ENCODE measurements around the gene CNKSR2.

Gene CNKSR2

DNA sequence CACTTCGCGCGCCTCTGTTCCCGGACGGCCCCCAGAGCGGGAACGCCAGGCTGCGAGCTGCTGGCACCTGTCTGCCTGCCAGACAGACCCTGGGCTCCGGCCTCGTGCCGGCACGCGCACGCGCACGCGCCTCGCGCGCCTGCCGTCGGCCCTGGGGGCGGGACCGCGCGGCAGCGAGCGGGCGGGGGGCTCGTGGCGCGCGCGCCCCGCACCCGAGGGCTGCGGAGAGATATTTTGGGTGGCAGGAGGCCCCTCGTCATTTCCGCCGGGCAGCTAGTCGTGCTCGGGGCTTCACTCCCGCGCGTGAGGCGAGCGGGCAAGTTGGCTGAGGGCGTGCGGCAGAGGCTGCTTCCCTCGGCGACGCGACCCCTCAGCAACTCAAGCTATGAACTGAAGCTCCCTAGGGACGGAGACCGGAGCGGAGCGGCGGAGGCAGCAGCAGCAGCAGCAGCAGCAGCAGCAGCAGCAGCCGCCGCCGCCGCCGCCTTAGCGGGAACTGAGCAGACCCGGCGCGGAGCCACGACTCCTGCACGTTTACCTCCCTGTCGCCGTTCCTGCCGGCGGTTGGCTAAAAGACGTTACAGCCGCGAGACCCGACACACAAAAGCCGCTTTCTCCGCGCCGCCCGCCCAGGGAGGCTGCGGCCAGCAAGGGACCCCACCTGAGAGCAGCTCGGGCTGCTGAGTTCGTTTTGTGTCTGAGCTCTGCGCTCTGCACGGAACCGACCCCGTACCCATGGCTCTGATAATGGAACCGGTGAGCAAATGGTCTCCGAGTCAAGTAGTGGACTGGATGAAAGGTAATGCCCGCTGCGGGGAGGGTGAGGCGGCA lies at the start of gene CNKSR2:
TSS of gene CNKSR2 (plus strand) at position 256 of the 831 bp plus-strand sequence. CDS start at position 736, 480 bp downstream.
- peak; percentile 72 for DNase-seq

DNA sequence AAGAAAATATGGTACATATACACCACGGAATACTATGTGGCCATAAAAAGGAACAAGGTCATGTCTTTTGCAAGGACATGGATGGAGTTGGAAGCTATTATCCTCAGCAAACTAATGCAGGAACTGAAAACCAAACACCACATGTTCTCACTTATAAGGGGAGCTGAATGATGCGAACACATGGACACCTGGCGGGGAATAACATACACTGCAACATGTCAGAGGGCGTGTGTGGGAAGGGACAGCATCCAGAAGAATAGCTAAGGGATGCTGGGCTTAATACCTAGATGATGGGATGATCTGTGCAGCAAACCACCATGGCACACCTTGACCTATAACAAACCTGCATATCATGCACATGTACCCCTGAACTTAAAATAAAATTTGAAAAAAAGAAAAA lies 19.5 kb upstream of the CNKSR2 start:
- DNase-seq: no peak

DNA sequence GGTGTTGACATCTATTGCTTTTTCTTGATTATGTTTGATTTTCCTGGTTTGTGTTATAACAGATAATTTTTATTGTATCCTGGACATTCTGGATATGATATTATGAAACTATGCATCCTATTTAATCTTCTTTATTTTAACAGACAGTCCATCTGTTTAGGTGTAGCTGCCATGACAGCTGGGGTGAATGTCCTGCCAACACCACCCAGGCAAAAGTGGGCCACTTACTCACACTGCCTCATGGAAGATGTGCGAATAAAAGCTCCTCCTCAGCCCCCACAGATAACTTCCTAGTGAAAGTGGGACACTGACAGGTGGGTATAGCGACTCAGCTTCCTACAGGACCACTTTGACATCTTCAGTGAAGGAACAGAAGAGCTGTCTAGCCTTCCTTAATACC lies 18.4 kb upstream of the CNKSR2 start:
- DNase-seq: no peak

- DNase-seq: no peak
These were observed 4.6 kb upstream of the CNKSR2 start for GRCh38 chrX:21369613-21370012.

DNA sequence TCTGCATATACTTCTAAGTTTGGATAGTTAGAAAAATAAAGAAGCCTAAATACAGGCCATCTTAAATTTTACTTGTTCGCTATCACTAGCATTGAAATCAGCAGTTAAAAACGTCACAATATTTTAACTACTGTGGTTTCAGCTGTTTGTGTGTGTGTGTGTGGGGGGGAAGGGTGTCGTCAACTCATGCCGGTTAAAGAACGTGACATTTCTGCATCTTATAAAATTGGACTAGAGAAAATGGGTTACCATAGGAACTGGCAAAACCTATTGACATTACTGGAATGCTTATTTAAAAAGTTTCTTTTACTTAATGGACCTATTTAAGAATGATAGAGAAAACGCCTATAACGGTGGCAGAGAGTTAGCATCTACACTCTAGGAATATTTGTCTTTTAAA lies 1.2 kb upstream of the CNKSR2 start:
- no peak for DNase-seq

- DNase-seq: peak; percentile 26
These were observed 518 bp upstream of the CNKSR2 start for GRCh38 chrX:21373637-21374162.

GRCh38 chrX:21374994-21375707 lies 933 bp downstream of the CNKSR2 start:
- no peak for DNase-seq

GRCh38 chrX:21375708-21376009 lies 1.4 kb downstream of the CNKSR2 start:
- no peak for DNase-seq

- no peak for DNase-seq
These were observed 2.4 kb downstream of the CNKSR2 start for GRCh38 chrX:21376636-21377035.

- no peak for DNase-seq
These were observed 5.8 kb downstream of the CNKSR2 start for GRCh38 chrX:21379991-21380390.

GRCh38 chrX:21382715-21383114 lies 8.5 kb downstream of the CNKSR2 start:
- peak; percentile 5 for DNase-seq

GRCh38 chrX:21383546-21383945 lies 9.3 kb downstream of the CNKSR2 start:
- no peak for DNase-seq

- no peak for DNase-seq
These were observed 10.0 kb downstream of the CNKSR2 start for GRCh38 chrX:21384178-21384577.

- no peak for DNase-seq
These were observed 20.6 kb downstream of the CNKSR2 start for GRCh38 chrX:21394792-21395191.

- DNase-seq: no peak
These were observed 24.2 kb downstream of the CNKSR2 start for GRCh38 chrX:21398426-21398825.

DNA sequence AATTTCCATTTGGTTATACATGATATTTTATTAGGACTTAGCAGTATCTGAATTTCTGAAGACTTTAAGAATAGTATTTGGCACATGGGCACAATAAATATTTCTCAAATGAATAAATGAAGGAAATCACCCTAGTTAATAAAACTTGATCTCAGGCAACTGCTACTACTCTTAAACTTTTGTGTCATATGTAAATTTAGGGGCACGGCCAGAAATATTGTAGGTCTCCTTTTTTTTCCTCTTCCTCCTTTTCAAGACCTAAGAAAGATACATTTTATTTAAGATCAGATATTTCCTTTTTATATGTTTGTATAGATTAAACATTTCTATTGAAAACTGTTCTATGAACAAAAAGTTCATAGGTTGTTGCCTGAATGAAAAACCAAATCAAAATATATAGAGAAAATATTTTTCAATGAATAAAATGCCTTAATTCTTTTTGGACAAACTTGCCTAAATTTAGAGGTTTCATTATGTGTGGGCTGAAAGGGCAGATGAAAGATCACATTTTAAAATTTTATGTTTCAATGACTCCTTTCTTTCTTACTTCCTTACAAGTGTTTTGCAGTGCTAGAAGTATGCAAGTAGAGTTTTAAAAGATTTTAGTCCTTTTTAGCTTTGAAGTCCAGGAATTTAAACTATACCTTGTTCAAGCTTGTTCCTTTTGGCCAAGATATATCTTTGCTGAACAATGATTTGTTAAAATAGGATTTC lies 26.3 kb downstream of the CNKSR2 start:
- no peak for DNase-seq

DNA sequence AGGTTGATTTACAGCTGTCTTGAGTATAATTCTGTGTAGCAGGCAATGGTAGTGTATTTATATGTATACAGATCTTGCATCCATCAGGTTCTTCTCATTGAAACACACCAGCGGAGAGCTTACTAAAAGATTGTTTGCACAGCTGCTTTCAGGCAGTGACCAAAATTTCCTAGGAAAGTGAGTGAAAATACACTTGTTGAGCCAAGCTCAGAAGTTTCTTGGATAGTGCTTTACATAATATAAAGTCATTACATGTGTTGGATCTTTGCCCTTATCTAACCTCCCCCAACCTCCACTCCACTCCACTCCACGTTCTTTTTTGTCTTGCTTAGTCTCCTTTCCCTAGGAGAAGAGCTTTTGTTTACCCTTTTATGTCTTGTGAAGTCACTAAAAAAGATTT lies 34.1 kb downstream of the CNKSR2 start:
- no peak for DNase-seq

DNA sequence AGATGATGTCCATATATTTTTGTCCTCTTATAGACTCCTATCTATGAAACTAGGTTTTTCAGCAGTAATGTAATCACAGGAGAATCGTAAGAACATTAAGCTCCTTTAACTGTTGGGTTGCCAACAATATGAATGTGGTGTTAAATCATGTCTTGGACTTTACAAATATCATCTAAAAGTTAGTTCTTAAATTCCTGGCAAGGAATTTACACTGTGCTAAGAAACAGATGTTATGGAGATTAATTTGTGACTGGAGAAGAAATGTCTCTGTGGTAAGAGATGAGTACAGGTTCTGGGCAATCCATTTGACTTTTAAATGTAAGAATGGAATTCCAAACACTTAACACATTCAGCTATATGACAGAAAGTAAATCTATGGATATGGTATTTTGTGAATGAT lies 34.6 kb downstream of the CNKSR2 start:
- no peak for DNase-seq

DNA sequence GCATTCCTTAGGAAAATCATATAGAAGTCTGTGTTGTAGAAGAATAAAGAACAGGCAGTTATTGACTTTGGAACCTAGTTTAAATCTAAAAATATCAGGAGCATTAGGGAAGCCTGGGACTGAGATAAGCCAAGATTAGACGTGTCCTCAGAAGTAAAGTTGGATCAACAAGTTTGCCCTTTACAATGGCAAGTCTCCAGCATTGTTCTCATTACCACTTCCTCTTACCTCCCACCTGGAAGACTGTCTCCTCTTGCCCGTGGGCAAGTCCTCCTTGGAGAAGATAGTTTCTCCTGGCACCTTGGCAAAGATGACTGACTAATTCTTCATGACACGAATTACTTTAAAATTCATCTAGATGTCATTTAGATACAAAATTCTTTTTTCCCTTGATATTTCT lies 37.8 kb downstream of the CNKSR2 start:
- no peak for DNase-seq

DNA sequence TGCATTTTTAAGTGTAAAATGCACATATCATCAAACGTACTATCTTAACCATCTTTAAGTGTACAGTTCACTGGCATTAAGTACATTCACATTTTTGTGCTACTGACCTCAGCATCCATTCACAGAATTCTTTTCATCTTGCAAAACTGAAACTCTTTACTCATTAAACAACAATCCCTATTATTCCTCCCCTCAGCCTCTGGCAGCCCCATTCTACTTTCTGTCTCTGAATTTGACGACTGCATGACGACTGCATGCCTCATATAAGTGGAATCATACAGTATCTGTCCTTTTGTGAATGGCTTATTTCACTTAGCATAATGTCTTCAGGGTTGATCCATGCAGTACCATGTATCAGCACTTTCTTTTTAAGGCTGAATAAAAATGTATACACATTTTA lies 38.7 kb downstream of the CNKSR2 start:
- no peak for DNase-seq

GRCh38 chrX:21427086-21427485 lies 52.9 kb downstream of the CNKSR2 start:
- DNase-seq: no peak

DNA sequence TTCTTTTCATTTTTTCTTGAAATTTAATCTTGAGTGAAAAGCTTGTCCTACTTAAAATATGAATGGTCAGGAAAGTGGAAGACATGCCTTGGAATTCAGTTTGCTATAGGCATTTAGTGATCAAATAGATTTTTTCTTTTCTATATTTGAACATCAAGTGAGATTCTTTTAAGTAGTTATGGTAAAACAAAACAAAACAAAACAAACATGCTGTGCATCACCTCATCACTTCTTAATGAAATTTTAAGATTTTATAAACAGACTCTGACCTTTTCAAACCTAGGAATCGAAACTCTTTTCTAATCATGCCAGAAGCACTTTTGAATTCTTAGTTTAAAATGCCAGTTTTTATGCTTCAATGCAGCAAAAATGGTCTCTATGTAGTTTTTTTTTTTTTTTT lies 62.8 kb downstream of the CNKSR2 start:
- DNase-seq: no peak

DNA sequence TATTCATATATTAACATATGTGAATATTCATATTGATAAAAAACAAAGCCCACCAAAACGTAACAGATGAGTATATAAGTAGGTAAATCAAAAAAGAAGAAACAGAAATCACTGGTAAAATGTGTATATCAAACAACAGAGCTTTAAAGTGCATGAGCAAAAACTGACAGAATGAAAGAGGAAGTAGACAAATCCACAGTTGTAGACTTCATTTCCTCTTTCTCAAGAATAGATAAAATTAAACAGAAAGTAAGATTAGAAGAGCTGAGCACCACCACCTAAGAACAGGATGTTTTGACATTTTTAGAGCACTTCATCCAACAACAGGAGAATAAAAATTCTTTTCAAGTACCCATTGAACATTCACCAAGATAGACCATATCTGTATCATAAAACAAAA lies 64.6 kb downstream of the CNKSR2 start:
- peak; percentile 14 for DNase-seq

GRCh38 chrX:21440911-21441310 lies 66.7 kb downstream of the CNKSR2 start:
- no peak for DNase-seq
